NCI-H774 (cell line): Measurements from ENCODE around the gene TBATA.
A peak's percentile ranks its signal among the peaks of the same experiment; 100 is the strongest.
"Not testable (repeated sequence)": the region's sequence is repeated elsewhere in the genome, so short reads cannot be mapped to it uniquely, and the experiment has no call there.

Source experiments
- DNase-seq: peaks from one replicate; lab custom pipeline; 2025; lab: John Stamatoyannopoulos, UW

Gene TBATA

DNA sequence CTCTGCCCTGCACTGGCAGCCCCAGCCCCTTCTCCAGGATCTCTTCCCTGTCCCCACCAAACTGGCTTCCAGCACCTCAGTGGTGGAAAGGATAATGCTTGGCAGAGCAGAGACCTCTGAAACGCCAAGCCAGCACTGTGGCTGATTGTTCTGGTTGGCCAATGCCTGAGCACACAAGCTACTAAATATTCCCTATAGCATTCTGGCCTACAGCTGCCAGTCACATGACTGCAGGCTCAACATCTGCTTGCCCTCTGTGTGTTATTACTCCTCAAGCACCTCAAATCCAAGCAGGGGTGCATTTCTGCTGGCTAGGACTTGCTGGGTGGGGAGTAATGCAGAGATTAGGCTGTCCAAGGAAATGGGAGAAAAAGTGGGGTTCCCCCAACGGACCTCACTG lies 6.1 kb downstream of the TBATA start:
- DNase-seq, result no peak

DNA sequence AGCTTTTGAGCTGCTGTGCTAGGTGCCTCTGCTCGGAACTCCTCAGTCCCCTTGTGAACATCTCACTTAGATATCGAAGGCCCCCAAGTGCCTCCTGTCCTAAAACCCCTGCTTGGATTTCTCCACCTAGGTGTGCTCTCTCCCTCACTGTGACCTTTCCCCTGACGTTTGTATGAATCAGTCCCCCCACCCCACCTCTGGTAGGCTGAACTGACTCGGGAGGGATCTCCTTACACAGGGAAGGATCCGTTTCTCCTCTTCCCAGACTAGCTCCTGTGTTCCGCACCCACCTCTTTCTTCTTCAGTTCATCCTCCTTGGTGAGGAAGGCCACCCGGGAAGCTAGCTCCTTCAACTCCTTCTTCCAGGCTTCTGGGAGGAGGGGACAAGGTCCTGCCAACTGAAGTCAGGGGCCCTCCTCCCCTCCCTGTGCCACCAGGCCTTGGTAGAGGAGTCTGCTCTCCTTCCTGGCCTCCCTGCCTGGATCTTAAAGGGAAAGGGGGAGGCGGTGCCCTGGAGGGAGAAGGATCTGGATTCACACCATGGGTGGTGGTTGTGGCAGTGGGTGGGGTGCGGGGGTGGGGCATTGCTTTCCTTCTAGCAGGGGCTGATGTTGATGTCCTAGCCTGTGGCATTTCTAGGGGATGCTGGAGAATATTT lies 6.8 kb downstream of the TBATA start:
- no peak for DNase-seq

DNA sequence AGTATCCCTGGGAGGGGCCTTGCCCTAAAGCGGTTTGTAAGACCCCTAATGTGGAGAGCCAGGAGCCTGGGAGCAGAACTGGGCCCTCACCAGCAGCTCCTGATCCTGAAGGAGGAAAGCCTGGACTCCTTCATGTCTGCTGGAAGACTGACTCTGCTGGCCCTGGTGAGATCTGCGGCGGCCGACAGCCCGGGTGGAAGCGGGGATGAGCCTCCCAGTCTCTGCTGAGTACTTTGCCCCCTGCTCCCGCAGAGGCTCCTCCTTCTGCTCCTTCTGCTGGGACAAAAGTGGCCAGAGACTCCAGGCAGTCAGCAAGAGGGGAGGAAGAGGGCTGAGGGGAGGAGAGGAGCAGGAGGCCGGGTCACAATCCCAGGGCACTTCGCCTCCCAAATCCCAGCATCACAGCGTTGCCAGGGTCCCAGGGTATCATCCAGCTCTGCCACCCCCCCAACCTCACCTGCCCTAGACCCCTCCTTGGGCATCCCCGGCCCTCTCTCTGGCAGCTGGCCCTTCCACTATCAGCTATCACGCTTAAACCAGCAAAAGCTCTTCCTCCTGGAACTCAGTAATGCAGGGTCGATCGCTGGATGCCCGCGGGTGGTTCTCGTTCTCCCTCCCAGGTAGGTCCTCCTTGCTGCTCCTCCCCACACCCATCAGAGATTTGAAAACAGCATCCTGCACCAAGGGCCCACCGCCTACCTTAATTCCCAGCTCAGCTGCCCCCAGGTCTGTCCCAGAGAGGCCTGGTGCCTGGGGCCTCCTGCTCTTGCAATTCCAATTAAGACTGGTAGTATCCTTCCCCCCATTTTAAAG lies 7.9 kb downstream of the TBATA start:
- no peak for DNase-seq

- no peak for DNase-seq
Observed at GRCh38 chr10:70776455-70777005, 8.6 kb downstream of the TBATA start.

GRCh38 chr10:70775679-70776454 lies 9.3 kb downstream of the TBATA start:
- no peak for DNase-seq

- no peak for DNase-seq
Observed at GRCh38 chr10:70774810-70775678, 10.1 kb downstream of the TBATA start.

- no peak for DNase-seq
Observed at GRCh38 chr10:70773965-70774809, 11.0 kb downstream of the TBATA start.

DNA sequence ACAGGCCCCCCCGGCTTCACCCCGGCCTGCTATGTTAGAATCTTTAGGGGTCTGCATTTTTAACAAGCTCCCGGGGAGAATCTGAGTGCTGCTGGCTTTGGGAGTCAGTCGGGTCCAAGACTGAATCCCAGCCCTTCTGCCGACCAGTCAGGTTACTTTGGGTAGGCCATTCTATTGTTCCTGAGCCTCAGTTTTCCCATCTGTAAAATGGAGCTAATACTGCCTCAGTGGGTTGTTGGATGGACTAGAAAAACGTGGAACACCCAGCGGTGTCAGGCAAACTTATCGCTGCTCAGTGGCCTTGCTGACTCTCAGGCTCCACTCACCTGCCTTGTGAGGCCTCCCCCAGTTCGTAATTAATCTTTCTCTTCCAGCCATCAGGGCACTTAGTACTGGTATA lies 11.7 kb downstream of the TBATA start:
- DNase-seq, result no peak

DNA sequence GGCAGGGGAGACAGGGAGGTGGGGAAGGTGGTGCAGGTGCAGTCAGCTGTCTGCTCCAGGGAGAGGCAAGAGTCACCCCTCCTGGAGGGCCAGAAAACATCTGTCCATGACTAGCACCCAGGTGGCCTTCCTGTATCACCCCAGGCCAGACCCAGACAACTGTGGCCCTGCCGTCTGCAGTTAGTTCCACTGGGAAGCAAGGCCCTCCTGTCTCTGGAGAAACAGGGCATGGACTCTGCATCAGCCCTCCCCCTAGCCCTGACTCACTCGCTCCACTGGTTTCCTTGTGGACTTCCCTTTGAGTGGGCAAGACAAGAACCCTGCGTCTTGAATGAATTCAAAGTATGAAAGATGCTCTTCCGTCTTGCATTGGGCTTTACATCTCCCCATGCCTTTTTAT lies 12.6 kb downstream of the TBATA start:
- no peak for DNase-seq

DNA sequence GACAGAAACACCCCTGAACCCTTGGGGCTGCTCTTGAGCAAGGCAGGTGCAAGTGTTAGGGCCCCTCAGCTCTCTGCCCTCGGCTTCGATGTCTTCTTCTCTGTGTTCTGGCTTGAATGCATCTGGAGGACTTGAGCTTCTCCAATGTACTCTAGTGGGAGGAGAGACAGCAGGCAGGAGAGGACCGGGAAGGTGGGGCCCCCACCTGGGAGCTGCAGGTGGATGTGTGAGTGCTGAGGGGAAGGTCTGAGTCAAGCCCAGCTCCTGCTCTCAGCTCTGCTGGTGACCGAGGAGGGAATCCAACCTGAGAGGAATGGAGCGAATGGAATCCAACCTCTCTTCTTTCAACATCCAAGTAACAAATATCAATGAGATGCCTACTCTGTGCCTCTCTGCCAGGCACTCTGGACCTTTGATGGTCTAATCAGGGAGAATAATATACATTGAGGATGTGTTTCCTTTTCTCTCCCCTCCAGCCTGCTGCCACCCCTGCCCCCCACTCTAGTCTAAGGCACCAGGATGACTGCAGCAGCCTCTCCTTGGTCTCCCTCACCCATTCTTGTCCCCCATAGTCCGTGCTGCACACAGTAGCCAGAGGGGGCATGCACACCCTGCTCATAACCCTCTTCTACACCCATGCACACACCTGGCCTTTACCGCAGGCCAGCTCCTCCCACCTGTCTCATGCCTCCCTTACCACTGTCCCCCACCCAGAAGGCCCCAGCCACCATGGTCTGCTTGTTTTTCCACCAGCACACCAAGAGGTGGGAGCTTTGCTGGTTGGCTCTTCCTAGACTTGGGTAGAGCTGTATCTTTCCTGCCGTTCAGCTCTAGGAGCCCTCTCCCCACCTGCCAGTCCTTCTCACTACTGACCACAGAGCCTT lies 13.6 kb downstream of the TBATA start:
- DNase-seq, result no peak

GRCh38 chr10:70770516-70770915 lies 14.7 kb downstream of the TBATA start:
- not testable (repeated sequence) for DNase-seq

DNA sequence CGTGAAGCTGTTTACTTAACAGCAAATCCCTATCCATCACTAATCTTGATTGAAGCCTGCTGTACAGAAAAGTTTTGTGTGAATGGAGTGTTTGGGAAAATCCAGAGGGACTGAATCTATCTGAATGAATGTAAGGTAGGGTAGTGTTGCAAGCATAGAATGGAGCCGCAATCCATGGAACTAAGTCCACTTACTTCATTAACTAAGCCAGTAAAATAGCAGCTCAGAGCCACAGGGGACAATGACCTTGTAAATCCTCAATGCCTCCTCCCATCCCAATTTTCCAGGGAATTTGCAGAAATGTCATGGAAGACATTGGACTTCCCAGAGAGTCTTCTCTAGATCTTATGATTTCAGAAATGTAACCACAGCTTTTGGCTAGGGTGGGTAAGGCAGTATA lies 15.2 kb downstream of the TBATA start:
- no peak for DNase-seq

DNA sequence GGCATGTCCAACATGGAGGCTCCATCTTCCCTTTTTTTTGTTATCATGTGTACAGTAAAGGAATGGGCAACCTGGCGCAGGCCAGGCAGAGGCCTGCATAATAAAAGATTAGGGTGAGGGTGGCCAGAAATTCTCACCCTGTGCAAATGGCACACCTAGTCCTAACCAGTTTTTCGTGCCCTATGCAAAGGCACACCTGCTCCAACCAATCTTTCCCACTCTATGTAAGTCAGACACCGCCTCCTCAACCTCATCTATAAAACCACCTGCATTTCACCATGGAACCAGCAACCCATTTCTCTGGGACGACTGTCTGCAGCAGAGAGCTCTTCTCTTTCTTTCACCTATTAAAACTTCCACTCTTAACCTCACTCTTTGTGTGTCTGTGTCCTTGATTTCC lies 16.1 kb downstream of the TBATA start:
- DNase-seq, result no peak

DNA sequence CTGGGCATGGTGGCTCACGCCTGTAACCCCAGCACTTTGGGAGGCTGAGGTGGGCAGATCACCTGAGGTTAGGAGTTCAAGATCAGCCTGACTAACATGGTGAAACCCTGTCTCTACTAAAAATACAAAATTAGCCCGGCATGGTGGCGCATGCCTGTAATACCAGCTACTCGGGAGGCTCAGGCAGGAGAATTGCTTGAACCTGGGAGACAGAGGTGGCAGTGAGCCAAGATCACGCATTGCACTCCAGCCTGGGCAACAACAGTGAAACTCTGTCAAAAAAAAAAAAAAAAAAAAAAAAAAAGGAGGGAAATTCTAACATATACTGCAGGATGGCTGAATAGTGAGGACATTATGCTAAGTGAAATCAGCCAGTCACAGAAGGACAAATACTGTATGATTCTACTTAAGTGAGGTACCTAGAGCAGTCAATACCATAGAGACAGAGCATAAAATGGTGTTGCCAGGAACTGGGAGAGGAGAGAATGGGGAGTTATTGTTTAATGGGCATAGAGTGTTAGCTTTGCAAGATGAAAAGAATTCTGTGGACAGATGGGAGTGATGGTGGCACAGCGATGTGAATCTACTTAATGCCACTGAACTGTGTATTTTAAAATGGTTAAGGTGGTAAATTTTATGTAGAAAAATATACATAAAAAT lies 17.0 kb downstream of the TBATA start:
- peak; percentile 10 for DNase-seq

DNA sequence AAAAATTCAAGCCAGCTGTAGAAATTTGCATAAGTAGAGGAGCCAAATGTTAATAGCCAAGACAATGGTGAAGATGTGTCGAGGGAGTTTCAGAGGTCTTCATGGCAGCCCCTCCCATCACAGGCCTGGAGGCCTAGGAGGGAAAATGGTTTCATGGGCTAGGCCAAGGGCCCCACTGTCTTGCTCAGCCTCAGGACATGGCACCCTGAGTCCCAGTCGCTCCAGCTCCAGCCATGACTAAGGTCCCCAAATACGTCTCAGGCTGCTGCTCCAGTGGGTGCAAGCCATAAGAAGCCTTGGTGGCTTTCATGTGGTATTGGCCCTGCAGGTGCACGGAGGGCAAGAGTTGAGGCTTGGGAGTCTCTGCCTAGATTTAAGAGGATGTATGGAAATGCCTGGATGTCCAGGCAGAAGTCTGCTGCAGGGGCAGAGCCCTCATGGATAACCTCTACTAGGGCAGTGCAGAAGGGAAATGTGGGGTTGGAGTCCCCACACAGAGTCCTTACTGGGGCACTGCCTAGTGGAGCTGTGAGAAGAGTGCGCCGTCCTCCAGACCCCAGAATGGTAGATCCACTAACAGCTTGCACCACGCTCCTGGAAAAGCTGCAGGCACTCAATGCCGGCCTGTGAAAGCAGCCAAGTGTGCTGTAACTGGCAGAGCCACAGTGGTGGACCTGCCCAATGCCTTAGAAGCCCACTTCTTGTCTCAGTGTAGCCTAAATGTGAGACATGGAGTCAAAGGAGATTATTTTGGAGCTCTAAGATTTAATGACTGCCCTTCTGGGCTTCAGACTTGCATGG lies 19.2 kb downstream of the TBATA start:
- no peak for DNase-seq

GRCh38 chr10:70763567-70763966 lies 21.6 kb downstream of the TBATA start:
- no peak for DNase-seq

DNA sequence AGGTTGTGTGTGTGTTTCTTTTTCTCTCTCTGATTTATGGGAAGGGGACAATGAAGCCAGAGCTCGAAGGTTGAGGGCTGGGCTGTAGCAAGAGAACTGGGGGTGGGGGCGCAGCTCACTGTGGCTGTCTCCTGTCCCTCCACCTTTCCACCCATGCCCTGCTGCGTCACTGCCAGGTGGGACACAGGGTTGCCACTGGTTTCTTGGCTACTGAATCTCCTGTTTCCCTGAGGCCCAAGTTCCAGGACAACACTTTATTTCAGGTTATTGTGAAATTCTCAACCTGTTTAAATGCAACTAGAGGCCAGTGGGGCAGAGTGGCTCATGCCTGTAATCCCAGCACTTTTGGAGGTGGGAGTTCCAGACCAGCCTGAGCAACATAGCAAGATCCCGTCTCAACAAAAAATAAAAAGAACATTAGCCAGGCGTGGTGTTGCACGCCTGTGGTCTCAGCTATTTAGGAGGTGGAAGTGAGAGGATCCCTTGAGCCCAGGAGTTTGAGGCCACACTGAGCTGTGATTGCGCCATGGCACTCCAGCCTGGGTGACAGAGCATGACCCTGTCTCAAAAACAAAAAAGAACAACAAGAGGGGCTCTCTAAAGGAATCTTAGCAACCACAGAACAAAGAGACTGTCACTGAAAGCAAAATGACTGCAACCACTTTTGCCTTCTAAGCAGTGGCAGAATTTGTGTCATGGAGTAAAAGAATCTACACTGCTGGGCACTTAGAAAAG lies 22.6 kb downstream of the TBATA start:
- no peak for DNase-seq
